Stimulated activated naive B cell treated with anti-CD40 and anti-IgM and Interleukin-4, amounts not matched to agents 10 μg/mL and 1 μg/mL and 100 μg/mL, for 72 hours (primary cell): ENCODE results near the gene UGT1A3.

ENCODE experiments used
- ATAC-seq, 2 donors: fragments of 150-1000 bp; cut with Tn5 transposase; replicated peaks; 2 replicates each; pipeline ENCODE4 v1.10.0; 2021; ENCODE audit warnings: moderate library complexity in 1 of 2
- DNase-seq: peaks from one replicate; pipeline ENCODE4 v3.0.0; 2021
- H3K27ac Mint-ChIP-seq: one replicate; pipeline ENCODE4 v1.8.0; 2022; ENCODE audit warnings: mild to moderate bottlenecking, mixed read lengths
- H3K27me3 Mint-ChIP-seq, 2 donors: one replicate each; pipeline ENCODE4 v1.8.0; 2022; ENCODE audit warnings: mixed read lengths in 2 of 2
- H3K36me3 Mint-ChIP-seq, 2 donors: one replicate each; pipeline ENCODE4 v1.8.0; 2022; ENCODE audit warnings: mixed read lengths in 2 of 2, mild to moderate bottlenecking in 1 of 2
- H3K4me1 Mint-ChIP-seq, 2 donors: one replicate each; pipeline ENCODE4 v1.8.0; 2022; ENCODE audit warnings: mixed read lengths in 2 of 2, mild to moderate bottlenecking in 1 of 2
- H3K4me3 Mint-ChIP-seq, 2 donors: one replicate each; pipeline ENCODE4 v1.8.0; 2022; ENCODE audit warnings: mild to moderate bottlenecking in 2 of 2, mixed read lengths in 2 of 2, moderate library complexity in 1 of 2
- H3K9me3 Mint-ChIP-seq, 2 donors: one replicate each; pipeline ENCODE4 v1.8.0; 2022; ENCODE audit warnings: mixed read lengths in 2 of 2, mild to moderate bottlenecking in 1 of 2

The UGT1A3 gene

GRCh38 chr2:233780771-233781170, 51.9 kb downstream of the UGT1A3 start:
- ATAC-seq (no peak), DNase-seq (no peak)
- Mint-ChIP-seq H3K27me3 (peaks cover 33 to 43% of the 10 kb centered on the region in 2 donors), H3K36me3 (peaks cover 0 to 7% of the 10 kb centered on the region in 2 donors), H3K9me3 (peaks cover 8 to 23% of the 10 kb centered on the region in 2 donors), H3K27ac (no peak overlapping the region), H3K4me3 (no peak overlapping the region), H3K4me1 (no peaks in the 10 kb centered on the region)

GRCh38 chr2:233789554-233789953, 60.7 kb downstream of the UGT1A3 start:
- ATAC-seq = no peak

GRCh38 chr2:233791151-233791882, 62.5 kb downstream of the UGT1A3 start:
- Mint-ChIP-seq H3K36me3 (peaks cover 0 to 1% of the 10 kb centered on the region in 2 donors), H3K27me3 (peaks cover 10 to 15% of the 10 kb centered on the region in 2 donors), H3K4me3 (no peak overlapping the region), H3K9me3 (peaks cover under 1 to 2% of the 10 kb centered on the region in 2 donors), H3K27ac (no peak overlapping the region), H3K4me1 (no peaks in the 10 kb centered on the region)
- no peak for ATAC-seq
- no peak for DNase-seq

More at GRCh38 chr2:233789554-233789953, 60.7 kb downstream of the UGT1A3 start:
- H3K9me3 Mint-ChIP-seq = peaks cover 9 to 11% of the 10 kb centered on the region in 2 donors
- H3K27ac Mint-ChIP-seq = no peak overlapping the region
- DNase-seq = no peak
- H3K27me3 Mint-ChIP-seq = peaks cover 15 to 21% of the 10 kb centered on the region in 2 donors
- H3K36me3 Mint-ChIP-seq = peaks cover 4% of the 10 kb centered on the region in 2 donors
- no peaks in the 10 kb centered on the region for H3K4me1 Mint-ChIP-seq
- H3K4me3 Mint-ChIP-seq = no peak overlapping the region

GRCh38 chr2:233791883-233792329, 63.1 kb downstream of the UGT1A3 start:
- Mint-ChIP-seq H3K27me3 (peaks cover 10 to 15% of the 10 kb centered on the region in 2 donors), H3K27ac (no peak overlapping the region), H3K4me1 (no peaks in the 10 kb centered on the region), H3K9me3 (no peaks in the 10 kb centered on the region), H3K36me3 (no peaks in the 10 kb centered on the region), H3K4me3 (no peak overlapping the region)
- ATAC-seq (no peak), DNase-seq (no peak)

GRCh38 chr2:233792720-233793119, 63.9 kb downstream of the UGT1A3 start:
- ATAC-seq (no peak), DNase-seq (no peak)
- Mint-ChIP-seq H3K27me3 (peaks cover 10 to 15% of the 10 kb centered on the region in 2 donors), H3K4me1 (no peaks in the 10 kb centered on the region), H3K36me3 (no peaks in the 10 kb centered on the region), H3K27ac (no peak overlapping the region), H3K9me3 (no peaks in the 10 kb centered on the region), H3K4me3 (no peak overlapping the region)

GRCh38 chr2:233793465-233794127, 64.8 kb downstream of the UGT1A3 start:
- DNase-seq (no peak), ATAC-seq (no peak)
- Mint-ChIP-seq H3K36me3 (no peaks in the 10 kb centered on the region), H3K4me3 (no peak overlapping the region), H3K27me3 (peaks cover 10 to 15% of the 10 kb centered on the region in 2 donors), H3K9me3 (no peaks in the 10 kb centered on the region), H3K4me1 (no peaks in the 10 kb centered on the region), H3K27ac (no peak overlapping the region)

GRCh38 chr2:233794128-233794658, 65.4 kb downstream of the UGT1A3 start:
- no peaks in the 10 kb centered on the region for H3K4me1 Mint-ChIP-seq
- H3K27ac Mint-ChIP-seq = no peak overlapping the region
- H3K27me3 Mint-ChIP-seq = peaks cover 8 to 15% of the 10 kb centered on the region in 2 donors
- DNase-seq (no peak), ATAC-seq (no peak)
- H3K4me3 Mint-ChIP-seq = no peak overlapping the region
- H3K36me3 Mint-ChIP-seq = no peaks in the 10 kb centered on the region
- H3K9me3 Mint-ChIP-seq = no peaks in the 10 kb centered on the region

- peaks cover 5 to 15% of the 10 kb centered on the region in 2 donors for H3K27me3 Mint-ChIP-seq
- no peak overlapping the region for H3K27ac Mint-ChIP-seq
Observed at GRCh38 chr2:233795735-233796171, 66.9 kb downstream of the UGT1A3 start.

GRCh38 chr2:233796254-233796653, 67.4 kb downstream of the UGT1A3 start:
- Mint-ChIP-seq H3K9me3 (no peaks in the 10 kb centered on the region), H3K27ac (no peak overlapping the region), H3K4me1 (peaks cover 0 to 3% of the 10 kb centered on the region in 2 donors), H3K36me3 (no peaks in the 10 kb centered on the region), H3K4me3 (no peak overlapping the region), H3K27me3 (peaks cover 3 to 10% of the 10 kb centered on the region in 2 donors)
- DNase-seq = no peak
- no peak for ATAC-seq

More at GRCh38 chr2:233795735-233796171, 66.9 kb downstream of the UGT1A3 start:
- DNase-seq (no peak), ATAC-seq (no peak)
- H3K36me3 Mint-ChIP-seq = no peaks in the 10 kb centered on the region
- no peaks in the 10 kb centered on the region for H3K9me3 Mint-ChIP-seq
- H3K4me3 Mint-ChIP-seq = no peak overlapping the region
- no peaks in the 10 kb centered on the region for H3K4me1 Mint-ChIP-seq

GRCh38 chr2:233798335-233799086, 69.7 kb downstream of the UGT1A3 start:
- no peaks in the 10 kb centered on the region for H3K9me3 Mint-ChIP-seq
- no peak for ATAC-seq
- no peak overlapping the region for H3K27ac Mint-ChIP-seq

GRCh38 chr2:233799087-233799665, 70.3 kb downstream of the UGT1A3 start:
- H3K36me3 Mint-ChIP-seq = no peaks in the 10 kb centered on the region
- H3K27me3 Mint-ChIP-seq = peaks cover 15 to 25% of the 10 kb centered on the region in 2 donors
- ATAC-seq (no peak), DNase-seq (no peak)
- H3K4me3 Mint-ChIP-seq = no peak overlapping the region
- no peak overlapping the region for H3K27ac Mint-ChIP-seq
- H3K4me1 Mint-ChIP-seq = peaks cover 2 to 9% of the 10 kb centered on the region in 2 donors
- H3K9me3 Mint-ChIP-seq = no peaks in the 10 kb centered on the region

More at GRCh38 chr2:233798335-233799086, 69.7 kb downstream of the UGT1A3 start:
- Mint-ChIP-seq H3K4me1 (peaks cover 2 to 9% of the 10 kb centered on the region in 2 donors), H3K4me3 (no peak overlapping the region), H3K36me3 (no peaks in the 10 kb centered on the region), H3K27me3 (peaks cover 9 to 18% of the 10 kb centered on the region in 2 donors)
- no peak for DNase-seq

- H3K27ac Mint-ChIP-seq = no peak overlapping the region
- H3K36me3 Mint-ChIP-seq = no peaks in the 10 kb centered on the region
- H3K9me3 Mint-ChIP-seq = no peaks in the 10 kb centered on the region
- peaks cover 2 to 9% of the 10 kb centered on the region in 2 donors for H3K4me1 Mint-ChIP-seq
- H3K4me3 Mint-ChIP-seq = no peak overlapping the region
- ATAC-seq = no peak
- DNase-seq = no peak
- H3K27me3 Mint-ChIP-seq = peaks cover 19 to 28% of the 10 kb centered on the region in 2 donors
Observed at GRCh38 chr2:233799716-233800115, 70.9 kb downstream of the UGT1A3 start.

GRCh38 chr2:233800208-233800607, 71.4 kb downstream of the UGT1A3 start:
- Mint-ChIP-seq H3K4me1 (peaks cover 2 to 9% of the 10 kb centered on the region in 2 donors), H3K36me3 (no peaks in the 10 kb centered on the region), H3K27me3 (peaks cover 22 to 28% of the 10 kb centered on the region in 2 donors), H3K27ac (no peak overlapping the region), H3K4me3 (no peak overlapping the region), H3K9me3 (no peaks in the 10 kb centered on the region)
- DNase-seq (no peak), ATAC-seq (no peak)
